ENCODE measurements around the gene SLC25A24.
"Not testable (repeated sequence)": the region's sequence is repeated elsewhere in the genome, so short reads cannot be mapped to it uniquely, and the experiment has no call there.

DNA sequence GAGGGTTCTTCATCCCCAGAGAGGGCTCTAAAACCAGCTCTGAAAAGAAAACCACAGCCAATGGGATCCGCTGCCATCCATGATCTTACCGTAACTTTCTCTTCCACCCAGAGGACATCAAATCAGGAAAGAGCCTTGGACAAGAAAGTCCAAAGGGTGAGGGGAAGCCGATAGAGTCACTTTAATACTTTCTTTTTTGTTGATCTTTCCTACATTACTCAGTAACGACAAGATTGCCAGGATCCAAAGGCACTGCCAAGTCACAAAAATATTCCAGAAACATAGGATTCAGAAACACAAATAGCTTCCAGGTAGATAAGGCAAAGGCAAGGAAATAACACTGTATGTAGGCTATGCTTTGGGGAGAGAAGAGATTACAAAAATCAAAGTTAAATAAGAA, 26.7 kb upstream of the SLC25A24 start:
- TF ChIP-seq, protein P1, sequence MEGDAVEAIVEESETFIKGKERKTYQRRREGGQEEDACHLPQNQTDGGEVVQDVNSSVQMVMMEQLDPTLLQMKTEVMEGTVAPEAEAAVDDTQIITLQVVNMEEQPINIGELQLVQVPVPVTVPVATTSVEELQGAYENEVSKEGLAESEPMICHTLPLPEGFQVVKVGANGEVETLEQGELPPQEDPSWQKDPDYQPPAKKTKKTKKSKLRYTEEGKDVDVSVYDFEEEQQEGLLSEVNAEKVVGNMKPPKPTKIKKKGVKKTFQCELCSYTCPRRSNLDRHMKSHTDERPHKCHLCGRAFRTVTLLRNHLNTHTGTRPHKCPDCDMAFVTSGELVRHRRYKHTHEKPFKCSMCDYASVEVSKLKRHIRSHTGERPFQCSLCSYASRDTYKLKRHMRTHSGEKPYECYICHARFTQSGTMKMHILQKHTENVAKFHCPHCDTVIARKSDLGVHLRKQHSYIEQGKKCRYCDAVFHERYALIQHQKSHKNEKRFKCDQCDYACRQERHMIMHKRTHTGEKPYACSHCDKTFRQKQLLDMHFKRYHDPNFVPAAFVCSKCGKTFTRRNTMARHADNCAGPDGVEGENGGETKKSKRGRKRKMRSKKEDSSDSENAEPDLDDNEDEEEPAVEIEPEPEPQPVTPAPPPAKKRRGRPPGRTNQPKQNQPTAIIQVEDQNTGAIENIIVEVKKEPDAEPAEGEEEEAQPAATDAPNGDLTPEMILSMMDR (conservative IDR thresholded peaks at IDR 0.05; ENCODE audit: low read length) = not testable (repeated sequence)
- TF ChIP-seq EZH2phosphoT487 (IDR thresholded peaks at IDR 0.05; ENCODE audit: borderline replicate concordance) = not testable (repeated sequence)
